Activated CD4-positive, CD25-positive, alpha-beta regulatory T cell (primary cell): ENCODE results near the gene ARHGAP45.
"Not testable (repeated sequence)": the region's sequence is repeated elsewhere in the genome, so short reads cannot be mapped to it uniquely, and the experiment has no call there.

Experiments used
- DNase-seq, 4 experiments: peaks; one replicate each; lab custom pipeline; 2025; lab: John Stamatoyannopoulos, UW

Gene ARHGAP45

DNA sequence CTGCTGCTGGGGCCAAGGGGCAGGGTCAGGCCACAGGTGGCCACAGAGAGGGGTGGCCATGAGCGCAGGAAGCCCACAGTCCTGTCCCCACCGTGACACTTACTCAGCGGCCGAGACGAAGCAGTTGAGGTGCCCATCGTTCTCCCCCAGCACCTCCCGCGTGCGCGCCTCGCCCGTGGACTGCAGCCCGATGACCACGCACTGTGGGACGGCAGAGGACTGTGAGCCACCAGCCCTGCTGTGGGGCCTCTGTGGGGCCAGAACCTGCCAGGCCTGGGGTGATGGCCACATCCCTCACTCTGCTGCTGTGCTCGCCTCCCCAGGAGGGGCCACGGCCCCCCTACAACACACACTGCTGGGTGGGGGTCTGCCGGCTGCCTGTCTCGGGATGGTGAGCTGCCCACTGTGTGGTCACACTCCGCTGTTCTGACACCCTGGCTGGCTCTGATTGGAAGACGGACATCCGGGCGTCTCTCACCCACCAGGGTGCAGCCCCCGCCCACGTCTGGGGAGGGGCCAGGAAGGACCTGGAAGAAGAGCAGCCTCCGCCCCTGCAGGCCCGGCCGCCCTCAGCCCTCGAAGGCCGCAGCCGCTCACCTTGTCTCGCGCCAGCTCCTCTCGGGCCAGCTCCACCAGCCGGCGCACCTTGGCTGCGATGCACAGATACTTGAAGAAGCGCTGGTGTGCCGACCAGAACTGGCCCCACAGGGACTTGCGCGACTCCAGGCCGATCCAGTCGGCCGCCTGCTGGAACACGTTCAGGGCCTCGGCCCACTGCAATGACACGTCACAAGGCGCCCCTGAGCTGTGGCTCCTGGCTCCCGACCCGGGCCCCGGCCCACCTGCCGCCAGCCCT is 50.0 kb downstream of the ARHGAP45 start:
- no peak for DNase-seq

DNA sequence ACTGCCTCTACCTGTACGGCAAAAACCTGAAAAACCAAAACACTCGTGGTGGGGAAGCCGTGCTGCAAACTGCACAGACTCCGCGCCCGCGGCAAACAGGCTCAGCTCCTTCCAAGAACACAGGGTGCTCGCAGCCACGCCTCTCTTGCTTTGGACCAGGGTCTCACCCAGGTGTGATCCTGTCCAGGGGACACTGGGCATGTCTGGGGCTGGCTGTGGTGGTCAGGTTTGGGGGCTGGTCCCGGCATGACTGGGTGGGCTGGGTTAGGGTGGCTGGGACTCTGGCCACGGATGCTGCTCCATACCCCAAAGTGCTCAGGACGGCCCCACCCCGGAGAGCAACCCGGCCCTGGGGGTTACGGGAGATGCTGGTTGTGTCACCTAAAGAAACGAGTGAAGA is 50.7 kb downstream of the ARHGAP45 start:
- no peak for DNase-seq

DNA sequence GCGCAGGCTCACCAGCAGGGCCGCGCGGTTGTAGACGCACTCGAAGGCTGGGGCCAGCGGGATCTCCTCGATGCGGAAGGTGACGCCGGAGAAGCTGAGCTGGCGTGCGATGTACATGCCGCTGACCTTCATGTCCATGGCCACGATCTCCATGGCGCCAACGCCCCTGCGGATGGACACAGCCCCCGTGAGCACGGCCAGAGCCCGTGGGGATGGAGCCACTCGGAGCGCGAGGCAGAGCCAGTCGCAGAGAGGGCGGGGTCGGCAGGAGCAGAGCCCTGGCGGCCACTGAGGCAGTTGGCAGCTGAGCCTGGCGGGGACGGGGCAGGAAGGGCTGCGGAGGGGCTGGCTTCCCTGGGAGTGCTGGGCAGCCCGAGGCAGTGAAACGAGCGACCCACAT is 52.0 kb downstream of the ARHGAP45 start:
- DNase-seq: no peak

DNA sequence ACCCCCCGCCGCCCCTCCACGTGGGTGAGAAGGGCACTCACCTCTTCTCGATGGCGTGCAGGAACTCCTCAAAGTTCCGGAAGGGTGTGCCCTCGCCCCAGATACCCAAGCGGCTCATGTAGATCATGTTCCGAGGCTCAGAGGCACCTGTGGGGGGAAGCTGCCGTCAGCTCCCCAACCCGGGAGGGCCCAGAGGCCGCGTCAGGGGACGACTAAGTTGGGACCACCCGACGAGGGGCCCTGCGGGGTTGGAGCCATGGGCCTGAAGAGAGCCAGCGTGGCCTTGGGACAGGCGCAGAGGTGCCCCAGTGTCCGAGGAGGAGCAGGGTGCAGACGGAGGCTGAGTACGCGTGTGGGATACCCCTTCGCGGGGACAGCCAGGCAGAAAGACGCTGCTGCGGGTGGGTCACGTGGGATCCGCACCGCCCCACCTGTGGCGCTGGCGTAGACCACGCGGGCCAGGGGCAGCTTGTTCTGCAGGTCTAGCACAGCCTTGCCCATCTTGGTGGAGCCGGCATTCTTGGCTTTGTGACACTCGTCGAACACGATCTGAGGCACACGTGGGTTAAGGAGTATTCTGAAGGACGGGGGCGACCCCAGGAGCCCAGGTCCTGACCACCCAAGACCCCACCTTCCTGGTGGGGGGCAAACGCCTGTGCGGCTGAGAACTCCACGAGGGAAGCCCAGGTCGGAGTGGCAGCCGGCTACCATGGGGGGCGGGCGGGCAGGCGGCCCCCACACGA is 52.7 kb downstream of the ARHGAP45 start:
- no peak for DNase-seq

DNA sequence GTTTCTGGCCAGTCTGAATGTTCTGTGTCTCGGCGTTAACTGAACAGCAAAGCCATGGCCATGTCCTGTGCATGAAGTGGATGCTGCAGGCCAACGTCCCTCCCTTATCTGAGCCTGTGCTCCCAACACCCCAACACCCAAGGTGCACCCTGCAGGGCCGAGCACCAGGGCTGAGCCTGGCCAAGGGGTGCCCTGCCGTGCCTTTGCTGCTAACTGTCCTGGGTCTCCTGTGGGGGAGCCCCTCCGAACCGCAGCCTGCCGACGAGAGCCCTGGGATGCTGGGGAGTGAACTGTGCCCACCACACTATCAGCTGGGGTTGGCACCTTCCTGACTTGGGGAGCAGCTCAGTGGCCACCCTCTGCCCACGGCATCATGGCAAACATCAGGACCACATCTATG is 54.4 kb downstream of the ARHGAP45 start:
- no peak for DNase-seq

DNA sequence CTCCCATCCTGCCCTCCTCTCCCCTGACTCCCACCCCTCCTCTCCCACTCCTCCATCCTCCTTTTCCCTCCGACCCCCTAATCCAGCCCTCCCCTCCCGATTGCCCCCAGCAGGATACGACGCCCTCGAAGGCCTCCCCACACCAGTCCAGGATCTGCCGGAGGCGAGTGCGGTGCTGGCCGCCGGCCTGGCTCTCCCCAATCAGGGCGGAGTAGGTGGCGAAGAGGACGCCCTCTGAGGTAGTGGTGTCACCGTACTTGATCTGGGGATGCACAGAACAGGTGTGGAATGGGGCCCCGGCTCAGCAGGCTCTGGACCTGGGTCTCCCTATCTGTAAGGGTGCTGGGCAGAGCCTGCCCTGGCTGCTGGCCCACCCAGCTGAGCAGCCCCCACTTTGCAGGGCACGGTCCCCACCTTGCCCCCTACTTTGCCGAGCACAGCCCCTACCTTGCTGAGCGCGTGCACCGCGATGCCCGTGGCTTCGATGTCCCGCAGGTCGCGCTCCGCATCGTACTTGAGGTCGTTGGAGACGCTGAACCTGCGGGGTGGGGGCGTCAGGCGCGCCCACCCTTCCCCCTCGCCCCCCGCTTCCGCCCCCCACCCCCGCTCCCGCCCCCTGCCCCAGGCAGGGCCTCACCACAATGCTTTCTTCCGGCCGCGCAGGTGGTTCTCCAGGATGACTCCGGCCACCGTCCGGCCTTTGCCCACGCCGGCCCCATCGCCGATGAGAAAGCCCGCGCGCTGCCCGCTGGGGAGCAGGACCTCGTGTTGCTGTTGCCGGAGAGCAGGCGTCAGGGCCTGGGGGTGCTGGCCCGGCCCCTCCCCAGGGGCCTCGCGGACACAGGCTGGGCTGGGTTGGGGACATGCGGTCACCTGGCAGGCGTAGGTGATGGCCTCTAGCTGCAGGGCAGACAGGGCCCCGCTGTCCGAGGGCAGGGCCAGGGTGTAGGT is 55.3 kb downstream of the ARHGAP45 start:
- DNase-seq: no peak

DNA sequence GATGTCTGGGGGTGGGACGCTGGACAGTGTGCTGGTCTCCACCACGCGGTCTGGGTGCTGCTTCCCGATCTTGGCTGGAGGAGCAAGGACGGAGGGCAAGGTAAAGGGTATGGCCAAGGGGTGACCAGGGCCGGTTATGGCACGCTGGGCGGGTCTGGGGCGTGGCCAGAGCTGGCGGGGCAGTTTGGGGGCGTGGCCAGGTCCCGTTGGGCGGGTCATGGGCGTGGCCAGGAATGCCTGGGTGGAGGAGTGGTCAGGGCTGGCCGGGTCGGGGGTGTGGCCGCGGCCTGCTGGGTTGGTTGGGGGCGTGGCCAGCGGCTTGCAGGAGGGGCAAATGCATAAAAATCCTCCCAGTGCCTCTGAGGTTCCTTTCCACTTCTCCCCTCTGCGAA is 56.0 kb downstream of the ARHGAP45 start:
- no peak for DNase-seq

DNA sequence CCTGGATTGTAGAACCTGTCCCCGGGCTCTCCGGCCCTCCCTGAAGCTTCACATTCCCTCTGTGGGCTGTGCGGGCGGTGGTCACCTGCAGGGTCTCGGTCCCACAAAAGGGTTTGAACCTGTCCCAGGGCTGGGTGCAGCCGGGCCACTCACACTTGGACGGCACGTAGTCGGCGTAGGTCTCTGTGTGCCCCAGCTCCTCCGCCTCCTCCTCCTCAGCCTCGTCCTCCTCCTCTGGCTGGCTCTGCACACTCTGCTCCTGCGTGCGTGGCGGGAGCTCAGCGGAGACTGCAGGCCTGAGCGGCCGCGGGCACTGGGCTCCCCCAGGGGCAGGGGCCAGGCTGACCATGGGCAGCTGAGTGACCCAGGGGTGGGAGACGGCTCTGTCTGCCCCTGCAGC is 56.4 kb downstream of the ARHGAP45 start:
- DNase-seq: no peak

DNA sequence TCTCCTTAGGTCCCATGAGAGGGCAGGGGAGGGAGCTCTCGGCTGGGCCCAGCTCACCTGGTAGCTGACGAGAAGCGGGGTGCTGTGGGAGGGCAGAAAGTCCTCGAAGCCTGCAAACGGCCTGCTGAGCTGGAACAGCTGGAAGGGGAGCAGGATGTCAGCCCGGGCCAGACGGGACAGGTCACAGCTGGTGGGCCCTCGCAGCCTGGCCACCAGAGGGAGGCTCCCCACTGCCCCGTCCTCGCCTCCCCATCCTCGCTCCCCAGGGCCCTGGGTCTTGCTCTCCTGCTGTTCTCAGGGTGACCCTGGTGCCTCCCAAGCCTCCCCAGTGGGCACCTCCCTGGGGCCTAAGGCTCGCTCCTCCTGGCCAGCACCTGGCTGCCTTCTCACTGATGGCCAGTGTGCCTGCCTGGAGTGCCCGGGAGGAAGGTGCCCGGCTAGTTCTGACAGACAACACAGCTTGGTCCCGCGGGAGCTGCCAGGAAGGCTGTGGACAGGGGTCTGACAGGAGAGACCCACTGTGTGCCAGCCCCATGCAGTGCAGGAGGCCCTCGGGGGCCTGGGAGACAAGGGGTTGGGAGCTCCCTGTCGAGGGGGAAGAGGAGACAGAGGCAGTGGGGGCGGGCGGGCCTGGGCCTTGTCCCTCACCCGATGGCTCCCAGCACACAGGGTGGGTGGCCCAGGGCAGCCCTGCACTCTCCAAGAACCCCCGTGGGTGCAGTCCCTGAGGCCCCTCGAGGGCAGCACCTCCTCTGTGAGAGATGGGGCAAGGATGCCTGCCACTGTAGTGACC is 57.1 kb downstream of the ARHGAP45 start:
- no peak for DNase-seq

DNA sequence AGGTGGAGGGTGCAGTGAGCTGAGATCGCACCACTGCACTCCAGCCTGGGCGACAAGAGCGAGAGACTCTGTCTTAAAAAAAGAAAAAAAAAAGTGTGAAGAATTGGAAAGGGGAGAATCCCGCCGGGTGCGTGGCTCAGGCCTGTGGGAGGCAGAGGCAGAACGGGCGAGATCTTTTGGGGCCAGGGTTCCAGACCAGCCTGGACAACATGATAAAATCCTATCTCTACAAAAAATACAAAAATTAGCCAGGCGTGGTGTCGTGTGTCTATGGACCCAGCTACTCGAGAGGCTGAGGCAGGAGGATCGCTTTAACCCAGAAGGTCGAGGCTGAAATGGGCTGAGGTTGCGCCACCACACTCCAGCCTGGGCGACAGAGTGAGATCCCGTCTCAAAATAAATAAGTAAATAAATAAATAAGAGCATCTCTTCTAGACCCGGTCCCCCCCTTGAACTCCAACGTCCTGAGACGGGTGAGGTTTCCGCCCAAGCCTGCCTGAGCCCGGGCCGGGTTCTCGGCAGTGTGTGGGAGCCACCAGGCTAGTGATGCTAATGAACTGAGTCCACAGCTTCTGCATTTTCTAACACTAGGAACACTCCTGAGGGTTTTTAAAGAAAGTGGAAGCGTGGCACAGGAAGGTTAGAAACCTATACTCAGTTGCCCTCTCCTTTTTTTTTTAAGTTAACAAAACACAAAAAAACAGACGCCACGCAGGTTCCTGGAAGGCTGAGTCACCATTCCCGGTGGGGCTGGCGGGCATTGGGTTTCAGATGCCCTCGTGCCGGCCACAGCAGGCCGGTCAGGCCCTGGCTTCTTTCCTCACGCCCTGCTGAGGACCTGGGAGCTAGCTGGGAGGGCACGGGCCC is 58.9 kb downstream of the ARHGAP45 start:
- no peak for DNase-seq

DNA sequence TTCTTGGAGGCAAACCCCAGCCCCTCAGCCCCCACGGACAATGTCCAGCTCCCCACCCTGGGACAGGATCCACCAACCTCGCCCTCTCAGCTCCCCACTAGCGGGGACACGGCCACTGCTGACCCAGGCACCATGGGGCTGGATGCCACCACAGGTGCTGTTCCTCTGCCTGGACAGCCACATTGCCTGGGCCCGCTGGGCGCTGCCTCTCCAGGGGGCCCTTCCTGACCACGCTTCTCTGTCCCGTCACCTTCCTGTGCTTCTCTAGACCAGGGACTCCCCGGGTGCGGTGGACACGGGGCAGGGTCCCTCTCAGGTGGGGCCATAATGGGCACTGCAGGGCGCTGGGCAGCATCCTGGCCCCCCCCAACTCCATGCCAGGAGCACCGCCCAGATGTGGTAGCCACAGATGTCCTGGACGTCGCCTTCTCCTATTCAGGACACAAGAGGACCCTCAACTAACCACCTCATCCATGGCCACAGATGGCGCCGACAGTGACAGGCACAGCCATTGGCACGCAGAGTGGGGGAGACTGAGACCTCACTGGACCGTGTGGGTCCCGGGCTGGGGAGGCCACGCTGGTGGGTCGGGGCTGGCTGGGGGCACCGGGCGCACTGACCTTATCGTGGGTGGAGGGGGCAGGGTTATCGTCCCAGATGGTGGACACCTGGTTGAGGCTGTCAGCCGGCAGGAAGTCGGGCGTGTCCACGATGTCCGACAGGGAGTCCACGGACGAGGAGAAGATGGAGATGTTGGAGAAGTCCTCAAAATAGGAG is 60.2 kb downstream of the ARHGAP45 start:
- no peak for DNase-seq

DNA sequence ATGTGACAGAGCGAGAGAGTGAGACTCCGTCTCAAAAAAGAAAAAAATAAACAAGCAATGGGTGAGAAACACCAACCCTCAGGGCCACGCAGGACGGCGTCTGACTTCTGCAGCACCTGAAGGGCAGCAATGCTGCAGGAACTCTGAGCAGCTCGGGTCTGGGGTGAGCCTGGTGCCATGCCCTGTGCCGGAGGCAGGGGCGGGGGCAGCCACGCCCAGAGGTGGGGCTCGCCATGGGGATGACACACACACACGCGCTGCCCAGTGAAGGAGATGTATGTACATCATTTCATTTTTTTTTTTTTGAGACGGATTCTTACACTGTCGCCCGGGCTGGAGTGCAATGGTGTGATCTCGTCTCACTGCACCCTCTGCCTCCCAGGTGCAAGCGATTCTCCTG is 61.1 kb downstream of the ARHGAP45 start:
- DNase-seq: no peak

DNA sequence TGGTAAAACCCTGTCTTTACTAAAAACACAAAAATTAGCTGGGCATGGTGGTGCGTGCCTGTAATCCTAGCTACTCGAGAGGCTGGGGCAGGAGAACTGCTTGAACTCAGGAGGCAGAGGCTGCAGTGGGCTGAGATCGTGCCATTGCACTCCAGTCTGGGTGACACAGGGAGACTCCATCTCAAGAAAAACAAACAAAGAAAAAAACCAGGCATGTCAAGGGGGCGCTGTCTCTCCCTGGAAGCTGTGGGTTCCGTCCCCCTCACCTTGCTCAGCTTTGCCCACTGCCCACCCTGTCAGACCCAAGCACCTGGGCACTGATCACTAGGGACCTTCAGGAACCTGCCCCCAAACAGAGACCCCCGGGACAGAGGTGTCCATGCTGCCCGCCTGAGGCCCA is 62.1 kb downstream of the ARHGAP45 start:
- not testable (repeated sequence) for DNase-seq

DNA sequence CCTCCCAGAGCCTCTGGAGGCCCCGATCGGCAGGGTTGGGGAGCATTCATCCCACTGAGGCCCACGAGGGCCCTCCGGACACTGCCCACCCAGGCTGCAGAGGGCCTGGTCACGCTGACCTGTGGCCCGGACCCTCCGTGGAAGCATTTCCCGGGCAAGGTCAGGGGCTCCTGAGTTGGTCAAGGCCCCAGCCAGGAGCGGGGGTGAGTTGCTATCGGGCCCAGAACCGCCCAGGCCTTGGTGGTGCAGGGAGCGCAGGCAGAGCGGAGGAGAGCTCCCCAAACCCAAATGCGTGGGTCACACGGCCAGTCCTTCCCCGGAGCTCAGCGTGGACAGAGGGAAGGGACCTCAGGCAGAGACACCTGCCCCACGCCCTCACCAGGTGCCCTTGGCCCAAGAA is 62.6 kb downstream of the ARHGAP45 start:
- no peak for DNase-seq

DNA sequence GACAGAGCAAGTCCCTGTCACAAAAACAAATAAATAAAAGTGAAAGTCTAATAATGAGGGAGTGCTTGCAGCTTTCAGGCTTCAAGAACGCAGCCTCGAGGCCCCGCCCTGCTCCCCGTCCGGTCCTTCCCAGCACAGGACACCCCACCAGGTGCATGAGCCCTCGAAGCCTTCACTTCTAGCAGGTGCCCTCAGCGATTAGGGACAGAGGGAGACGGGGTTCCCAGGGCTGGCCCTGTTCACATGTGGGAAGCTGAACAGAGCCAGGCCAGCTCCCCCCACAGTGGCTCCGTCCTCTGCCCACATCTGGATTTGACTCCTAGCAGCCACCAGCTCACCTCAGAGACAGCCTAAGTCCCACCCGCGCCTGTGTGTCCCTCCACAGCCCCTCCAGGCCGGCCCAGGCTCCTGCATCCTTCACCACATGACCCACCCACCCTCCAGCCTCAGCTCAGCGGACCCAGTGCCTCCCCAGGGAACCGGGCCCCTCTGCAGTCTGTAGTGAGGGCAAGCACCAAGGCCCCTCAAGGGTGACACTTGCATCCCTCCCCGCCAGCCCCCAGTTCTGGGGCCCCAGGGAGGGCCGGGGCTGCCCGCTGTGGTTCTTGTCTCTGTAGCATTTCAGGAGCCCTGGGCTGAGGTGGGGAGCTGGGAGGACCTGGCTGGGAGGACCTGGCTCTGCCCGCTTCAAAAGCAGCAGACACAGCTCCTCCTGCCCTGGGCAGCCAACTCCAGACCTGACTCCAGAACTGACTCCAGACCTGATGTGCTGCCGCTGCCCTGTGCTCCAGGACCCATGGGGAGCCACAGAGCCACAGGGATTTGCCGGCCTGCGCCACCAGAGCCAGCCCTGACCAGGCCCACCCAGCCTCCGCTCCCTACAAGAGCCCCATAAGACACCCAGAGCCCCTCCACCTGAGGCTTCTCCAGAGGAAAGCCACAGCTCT is 64.1 kb downstream of the ARHGAP45 start:
- DNase-seq: peak in 3 of 4 experiments; percentile 36 to 62 (median 56)

DNA sequence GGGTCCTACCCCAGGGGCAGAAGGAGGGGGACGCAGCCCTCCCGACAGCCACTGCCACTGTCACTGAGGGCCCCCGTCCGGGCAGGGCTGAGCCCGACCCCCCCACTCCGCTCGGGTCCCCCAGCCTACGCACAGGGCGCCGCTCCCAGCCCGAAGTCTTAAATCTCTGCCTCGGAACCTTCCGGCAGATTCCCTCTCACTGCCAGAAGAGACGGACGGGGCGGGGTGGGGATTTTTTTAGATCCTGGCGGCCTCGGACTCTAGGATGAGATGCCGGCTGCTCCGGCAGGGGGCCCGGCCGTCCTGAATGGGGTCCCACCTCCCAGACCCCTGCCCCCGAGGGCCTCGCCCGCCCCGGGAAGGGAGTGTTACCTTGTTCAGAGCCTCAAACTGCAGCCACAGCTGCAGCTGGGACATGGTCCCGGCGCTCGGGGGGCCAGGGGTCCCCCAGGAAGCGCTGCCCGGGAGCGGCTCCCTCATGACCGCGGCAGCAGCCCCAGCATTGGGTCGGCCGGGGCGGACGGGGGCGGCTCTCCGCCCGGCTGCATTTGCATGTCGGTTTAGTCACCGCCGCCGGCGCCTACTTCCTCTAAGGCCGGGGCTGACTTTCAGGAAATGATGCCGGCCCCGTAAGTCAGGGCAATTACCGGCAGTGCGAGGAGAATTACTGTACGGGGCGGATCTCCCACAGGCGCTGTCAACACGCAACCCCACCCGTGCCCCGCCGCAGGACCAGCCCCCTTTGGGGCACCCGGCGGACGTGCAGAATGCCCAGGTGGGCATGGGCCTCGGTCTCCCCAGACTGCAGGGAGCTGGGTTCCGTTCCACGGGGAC is 65.0 kb downstream of the ARHGAP45 start:
- DNase-seq: peak; percentile 77 to 89 (median 85)

DNA sequence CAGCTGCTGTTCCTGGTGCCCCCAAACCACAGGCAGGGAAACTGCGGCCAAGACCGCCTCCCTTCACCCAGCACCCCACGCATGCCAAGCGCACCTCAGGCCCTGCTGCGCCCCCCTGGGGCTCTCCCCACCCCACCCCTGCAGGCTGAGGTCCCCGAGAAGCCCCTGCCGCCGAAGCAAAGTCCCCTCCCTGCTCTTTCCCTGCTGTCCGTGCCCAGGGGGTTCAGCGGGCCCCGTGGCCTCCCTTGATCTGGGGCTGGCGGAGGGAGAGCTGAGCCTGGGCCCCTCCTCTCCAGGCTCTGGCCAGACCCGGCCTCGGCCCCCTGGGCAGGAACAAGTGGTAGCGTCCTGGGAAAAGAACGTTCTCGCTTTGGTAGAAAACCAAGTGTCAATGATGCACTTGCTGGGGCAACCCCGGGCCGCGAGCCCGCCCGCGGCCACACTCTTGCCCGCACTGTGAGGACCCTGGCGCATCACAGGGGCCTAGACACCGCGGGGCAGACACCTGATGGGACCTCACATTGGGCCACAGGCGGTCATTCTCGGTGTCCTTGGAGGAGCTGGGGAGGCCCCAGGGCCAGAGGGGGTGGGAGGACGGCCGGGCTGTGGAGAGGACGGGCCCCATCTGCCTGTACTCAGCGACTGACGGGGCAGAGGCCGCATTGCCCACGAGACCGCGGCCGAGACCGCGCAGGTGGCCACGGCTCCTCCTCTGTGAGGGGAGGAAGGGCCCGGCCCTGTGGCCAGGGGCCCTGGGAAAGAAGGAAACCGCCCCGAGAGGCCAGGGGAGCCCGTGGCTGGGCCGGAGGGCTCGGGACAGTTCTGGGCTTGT is 65.8 kb downstream of the ARHGAP45 start:
- DNase-seq: no peak
